Bronchial epithelial cell (primary cell): ENCODE results near the gene FMNL1. TPM values are rescaled to one million over a fixed set of nuclear protein-coding genes. Genes with fewer than 3 reads are reported as not detected.

Source experiments
- DNase-seq: peaks from one replicate; pipeline ENCODE4 v3.0.0-alpha.2; 2010; ENCODE audit warnings: low read depth
- FAIRE-seq: peaks from 2 replicates; lab custom pipeline; 2011; peaks lifted over from hg19 to GRCh38; lab: Jason Lieb, UNC
- H3K27me3 ChIP-seq: 2 replicates; pipeline ENCODE4 v1.5.1; 2011; ENCODE audit warnings: low read length; ENCODE audit not compliant: control insufficient read depth, insufficient read depth
- H3K36me3 ChIP-seq: 2 replicates; pipeline ENCODE4 v1.5.1; 2011; ENCODE audit warnings: low read length; ENCODE audit not compliant: control insufficient read depth, insufficient read depth
- H3K4me3 ChIP-seq: 2 replicates; pipeline ENCODE4 v1.5.1; 2011; ENCODE audit warnings: mild to moderate bottlenecking, low read depth, low read length, control low read depth
- CTCF ChIP-seq: IDR thresholded peaks from 2 replicates; pipeline ENCODE4 v1.5.1; 2011; ENCODE audit warnings: mild to moderate bottlenecking, moderate library complexity, low read length, control low read depth, inconsistent platforms; ENCODE audit not compliant: insufficient read depth, severe bottlenecking
- total RNA-seq: library from RNA; depleted of rRNA; stranded (reverse); fragments of >200 nt; gene quantifications from 2 replicates; pipeline ENCODE4 v1.2.1, GENCODE V29; 2014

Gene FMNL1
- total RNA-seq, 1 donor from 2014 or later, result 0.53 TPM

GRCh38 chr17:45292696-45293412 lies 71.2 kb downstream of the FMNL1 start:
- Histone ChIP-seq H3K27me3 (no peaks in the 10 kb centered on the region), H3K4me3 (no peak overlapping the region), H3K36me3 (peaks cover 17% of the 10 kb centered on the region)
- no peak for TF ChIP-seq CTCF
- FAIRE-seq (peak; percentile 23), DNase-seq (no peak)

GRCh38 chr17:45293413-45294211 lies 71.9 kb downstream of the FMNL1 start:
- Histone ChIP-seq H3K36me3 (peaks cover 17% of the 10 kb centered on the region), H3K27me3 (no peaks in the 10 kb centered on the region), H3K4me3 (no peak overlapping the region)
- DNase-seq (peak; percentile 81), FAIRE-seq (peak; percentile 86)
- no peak for TF ChIP-seq CTCF

- FAIRE-seq (no peak), DNase-seq (no peak)
- Histone ChIP-seq H3K4me3 (no peak overlapping the region), H3K36me3 (peaks cover 15% of the 10 kb centered on the region), H3K27me3 (no peaks in the 10 kb centered on the region)
- TF ChIP-seq CTCF, result no peak
Observed at GRCh38 chr17:45294506-45294905, 72.8 kb downstream of the FMNL1 start.

- TF ChIP-seq CTCF, result no peak
- H3K27me3 ChIP-seq, result no peaks in the 10 kb centered on the region
- FAIRE-seq, result no peak
- H3K4me3 ChIP-seq, result no peak overlapping the region
- peaks cover 1% of the 10 kb centered on the region for H3K36me3 ChIP-seq
- peak; percentile 86 for DNase-seq
Observed at GRCh38 chr17:45296003-45296832, 74.5 kb downstream of the FMNL1 start.

- Histone ChIP-seq H3K4me3 (no peak overlapping the region), H3K36me3 (peaks cover 1% of the 10 kb centered on the region), H3K27me3 (no peaks in the 10 kb centered on the region)
- FAIRE-seq, result no peak
- DNase-seq, result no peak
- TF ChIP-seq CTCF, result no peak
Observed at GRCh38 chr17:45296833-45297124, 75.1 kb downstream of the FMNL1 start.

Other genes with a start within 250 kb of the FMNL1 start
- gene DCAKD, start 170.3 kb upstream of the FMNL1 start, total RNA-seq, result 18.2 and 25.9 TPM in 2 replicates
- gene NMT1, start 160.6 kb upstream of the FMNL1 start, total RNA-seq, result 48.1 and 54.2 TPM in 2 replicates
- 33.9 and 44.0 TPM in 2 replicates for gene PLCD3, start 89.4 kb upstream of the FMNL1 start, total RNA-seq
- 6.1 and 8.7 TPM in 2 replicates for gene ACBD4, start 86.2 kb upstream of the FMNL1 start, total RNA-seq
- gene HEXIM1, start 73.4 kb upstream of the FMNL1 start, total RNA-seq, result 7.1 and 12.5 TPM in 2 replicates
- gene HEXIM2, start 60.0 kb upstream of the FMNL1 start, total RNA-seq, result 4.1 and 4.7 TPM in 2 replicates
- gene SPATA32, start 40.2 kb downstream of the FMNL1 start, total RNA-seq, result under 0.01 TPM in 1 of 2 replicates, not detected in the other
- 0.77 and 0.79 TPM in 2 replicates for gene MAP3K14, start 95.1 kb downstream of the FMNL1 start, total RNA-seq
- 27.1 and 38.3 TPM in 2 replicates for gene ARHGAP27, start 211.0 kb downstream of the FMNL1 start, total RNA-seq